ENCODE measurements around the gene CDCA3.
A peak's percentile ranks its signal among the peaks of the same experiment; 100 is the strongest.

Gene CDCA3

DNA sequence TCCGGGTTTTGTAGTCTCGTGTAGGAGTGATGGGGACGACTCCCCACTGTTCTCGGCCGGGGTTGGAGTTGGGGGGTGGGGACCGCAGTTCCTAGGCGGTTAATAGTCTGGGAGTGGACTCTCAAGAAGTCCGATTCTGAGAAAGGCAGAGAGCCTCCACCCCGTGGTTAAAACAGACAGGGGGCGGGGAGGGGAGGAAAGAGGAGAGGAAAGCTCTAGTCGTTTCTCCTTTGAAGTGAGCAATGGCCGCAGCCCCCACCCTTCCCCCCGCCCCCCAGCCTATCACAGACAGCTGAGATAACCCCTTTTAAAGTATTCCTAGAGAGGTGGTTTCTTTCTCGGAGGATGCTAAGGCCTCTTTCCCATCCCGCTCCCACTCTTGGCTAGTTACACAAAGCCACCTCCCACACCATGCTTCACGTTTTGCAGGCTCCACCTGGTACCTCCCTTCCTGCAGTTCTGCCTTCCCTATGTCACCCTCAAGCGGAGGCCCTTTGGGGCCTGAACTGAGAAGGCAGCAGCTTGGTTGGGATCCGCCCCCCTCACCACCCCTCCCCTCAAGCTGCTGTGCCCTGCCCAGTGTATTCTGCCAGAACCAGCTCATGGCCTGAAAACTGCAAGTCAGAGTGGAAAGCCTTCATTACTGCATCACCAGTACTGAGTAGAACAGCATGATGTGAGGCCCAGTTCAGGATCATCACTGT lies 1.7 kb upstream of the CDCA3 start:
- peak; percentile 49 to 76 (median 73) for DNase-seq (ENCODE audit: low read depth in 3 of 3)

DNA sequence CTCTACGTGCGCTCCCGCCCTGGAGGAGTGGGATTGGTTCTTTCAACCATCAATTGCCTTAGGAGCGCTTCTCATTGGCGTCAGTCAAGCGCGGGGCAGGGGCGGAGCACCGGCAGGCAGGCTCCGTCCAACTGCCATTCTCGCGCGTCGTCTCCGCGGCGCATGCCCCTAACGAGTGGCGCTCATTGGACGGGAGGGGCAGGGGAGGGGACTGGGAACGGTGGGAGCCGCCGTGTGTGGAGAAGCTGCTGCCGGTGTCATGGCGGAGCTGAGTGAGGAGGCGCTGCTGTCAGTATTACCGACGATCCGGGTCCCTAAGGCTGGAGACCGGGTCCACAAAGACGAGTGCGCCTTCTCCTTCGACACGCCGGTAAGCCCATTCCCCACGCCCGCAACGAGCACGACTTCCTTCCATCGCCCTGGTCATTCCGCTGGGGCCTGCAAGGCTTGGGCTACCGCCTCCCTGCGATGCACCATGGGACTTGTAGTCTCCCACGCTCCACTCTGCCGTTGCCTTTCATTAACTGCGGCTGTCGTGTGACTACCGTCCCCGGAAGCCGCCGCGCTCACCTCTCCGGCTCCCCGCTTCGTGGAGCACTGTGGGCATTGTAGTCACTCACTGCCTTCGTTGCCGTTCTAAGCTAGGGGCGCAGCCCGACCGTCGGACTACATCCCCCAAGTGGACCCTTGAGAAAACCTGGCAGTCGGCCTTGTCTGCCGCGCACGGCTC lies 1.0 kb upstream of the CDCA3 start, which contains the start of gene USP5:
TSS of gene USP5 (plus strand) at position 230 of the 730 bp plus-strand sequence. CDS start at position 260, 30 bp downstream.
- DNase-seq (ENCODE audit: low read depth in 3 of 3): peak; percentile 93 to 98 (median 97)

DNA sequence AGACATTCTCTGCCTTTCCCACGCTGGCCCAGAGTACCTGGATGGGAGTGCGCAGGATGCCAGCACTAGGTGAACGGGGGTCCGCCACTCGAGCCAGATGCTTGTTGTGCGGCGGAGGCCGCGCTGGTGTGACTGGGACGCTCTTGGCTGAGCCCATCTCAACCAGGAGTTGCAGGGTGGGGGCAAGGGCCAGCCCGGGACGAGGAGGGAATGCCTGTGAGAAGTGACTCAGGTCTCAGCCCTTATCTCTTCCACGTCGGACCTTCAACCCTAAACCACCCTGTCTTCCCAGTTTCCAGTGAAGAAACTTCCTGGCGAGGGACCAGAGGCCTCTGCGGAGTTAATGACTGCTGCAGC lies 312 bp downstream of the CDCA3 start:
- no peak for DNase-seq (ENCODE audit: low read depth in 3 of 3)

DNA sequence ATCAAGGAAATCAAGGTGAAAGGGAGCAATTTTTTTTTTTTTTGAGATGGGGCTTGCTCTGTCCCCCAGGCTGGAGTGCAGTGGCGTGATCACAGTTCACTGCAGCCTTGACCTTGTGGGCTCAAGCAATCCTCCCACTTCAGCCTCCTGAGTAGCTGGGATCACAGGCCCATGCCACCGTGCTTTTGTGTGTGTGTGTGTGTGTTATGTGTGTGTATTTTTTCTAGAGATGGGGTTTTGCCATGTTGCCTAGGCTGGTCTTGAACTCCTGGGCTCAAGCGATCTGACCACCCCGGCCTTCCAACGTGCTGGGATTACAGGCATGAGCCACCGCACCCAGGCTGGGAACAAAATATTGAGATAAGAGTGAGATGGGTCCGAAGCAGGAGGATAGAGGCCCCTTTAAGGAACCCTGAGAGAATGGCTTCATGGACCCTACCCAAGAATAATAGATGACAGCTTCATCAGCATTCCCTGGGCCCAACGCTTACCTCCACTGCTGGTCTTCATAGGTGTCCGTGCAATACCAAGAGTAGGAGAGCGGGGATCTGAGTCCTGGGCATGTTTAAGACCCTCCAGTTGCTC lies 1.0 kb downstream of the CDCA3 start:
- DNase-seq (ENCODE audit: low read depth in 3 of 3): no peak

DNA sequence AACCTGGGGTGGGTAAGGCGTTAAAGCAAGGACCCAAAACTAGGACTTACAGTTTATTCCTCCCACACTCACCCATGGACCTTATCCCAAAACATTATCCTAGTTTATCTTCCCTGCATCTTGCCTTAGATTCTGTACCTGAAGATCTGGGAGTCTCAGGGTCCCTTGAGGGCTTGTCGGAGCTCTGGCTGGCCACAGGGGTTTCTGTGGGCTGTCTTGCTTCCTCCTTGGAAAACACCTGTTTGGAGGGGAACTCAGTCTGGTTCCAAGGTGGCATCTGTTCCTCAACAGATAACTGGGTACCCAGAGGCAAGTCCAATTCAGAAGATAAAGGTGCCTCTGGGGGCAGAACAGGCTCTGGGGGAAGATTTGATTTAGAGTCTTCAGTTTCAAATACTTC lies 1.7 kb downstream of the CDCA3 start:
- DNase-seq (ENCODE audit: low read depth in 3 of 3): no peak

DNA sequence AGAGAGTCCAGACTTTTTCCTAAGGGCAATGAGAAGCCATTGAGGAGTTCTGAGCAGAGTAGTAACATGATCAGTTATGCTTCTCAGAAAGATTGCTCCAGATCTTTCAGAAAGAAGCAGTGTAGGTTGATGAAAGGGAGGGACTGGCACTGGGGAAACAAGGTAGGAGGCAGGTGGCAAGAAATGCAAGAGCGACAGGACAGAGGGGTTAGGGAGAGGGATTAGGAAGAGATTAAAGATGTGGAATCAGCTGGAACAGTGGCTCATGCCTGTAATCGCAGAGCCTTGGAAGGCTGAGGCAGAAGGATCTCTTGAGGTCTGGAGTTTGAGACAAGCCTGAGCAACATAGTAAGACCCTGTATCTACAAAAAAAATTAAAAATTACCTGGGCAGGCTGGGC lies 3.4 kb downstream of the CDCA3 start:
- DNase-seq (ENCODE audit: low read depth in 3 of 3): no peak

DNA sequence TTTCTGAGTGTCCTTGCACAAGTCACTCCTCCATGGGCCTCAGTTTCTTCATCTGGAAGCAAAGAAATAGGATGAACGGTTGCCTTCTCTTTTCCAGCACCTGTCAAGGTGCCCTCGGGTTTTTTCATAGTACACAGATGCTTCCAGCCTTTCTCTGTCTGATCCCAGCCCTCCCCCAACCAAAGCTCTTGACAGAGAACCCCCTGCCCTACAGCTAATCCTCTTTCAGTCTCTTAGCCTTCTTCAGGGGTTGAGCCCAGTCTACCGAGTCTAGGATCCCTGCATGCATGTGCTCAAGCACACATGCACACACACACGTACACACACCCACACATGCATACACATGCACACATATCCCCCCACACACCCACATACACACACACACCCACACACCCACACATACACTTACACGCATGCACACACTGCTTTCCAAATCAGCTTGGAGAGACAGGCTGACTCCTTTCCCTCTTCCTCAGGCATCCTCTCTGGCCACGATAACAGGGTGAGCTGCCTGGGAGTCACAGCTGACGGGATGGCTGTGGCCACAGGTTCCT lies 4.7 kb downstream of the CDCA3 start:
- DNase-seq (ENCODE audit: low read depth in 3 of 3): no peak

DNA sequence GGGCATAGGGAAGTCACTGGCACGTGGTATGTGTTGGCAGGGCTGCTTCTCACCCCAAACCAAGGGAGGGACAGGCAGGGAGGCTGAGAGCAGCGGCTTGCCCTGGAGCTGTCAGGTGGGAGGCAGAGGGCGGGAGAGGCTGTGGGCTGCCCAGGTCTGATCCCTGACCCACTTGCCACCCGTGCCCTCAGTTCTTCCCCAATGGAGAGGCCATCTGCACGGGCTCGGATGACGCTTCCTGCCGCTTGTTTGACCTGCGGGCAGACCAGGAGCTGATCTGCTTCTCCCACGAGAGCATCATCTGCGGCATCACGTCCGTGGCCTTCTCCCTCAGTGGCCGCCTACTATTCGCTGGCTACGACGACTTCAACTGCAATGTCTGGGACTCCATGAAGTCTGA lies 5.7 kb downstream of the CDCA3 start:
- no peak for DNase-seq (ENCODE audit: low read depth in 3 of 3)

DNA sequence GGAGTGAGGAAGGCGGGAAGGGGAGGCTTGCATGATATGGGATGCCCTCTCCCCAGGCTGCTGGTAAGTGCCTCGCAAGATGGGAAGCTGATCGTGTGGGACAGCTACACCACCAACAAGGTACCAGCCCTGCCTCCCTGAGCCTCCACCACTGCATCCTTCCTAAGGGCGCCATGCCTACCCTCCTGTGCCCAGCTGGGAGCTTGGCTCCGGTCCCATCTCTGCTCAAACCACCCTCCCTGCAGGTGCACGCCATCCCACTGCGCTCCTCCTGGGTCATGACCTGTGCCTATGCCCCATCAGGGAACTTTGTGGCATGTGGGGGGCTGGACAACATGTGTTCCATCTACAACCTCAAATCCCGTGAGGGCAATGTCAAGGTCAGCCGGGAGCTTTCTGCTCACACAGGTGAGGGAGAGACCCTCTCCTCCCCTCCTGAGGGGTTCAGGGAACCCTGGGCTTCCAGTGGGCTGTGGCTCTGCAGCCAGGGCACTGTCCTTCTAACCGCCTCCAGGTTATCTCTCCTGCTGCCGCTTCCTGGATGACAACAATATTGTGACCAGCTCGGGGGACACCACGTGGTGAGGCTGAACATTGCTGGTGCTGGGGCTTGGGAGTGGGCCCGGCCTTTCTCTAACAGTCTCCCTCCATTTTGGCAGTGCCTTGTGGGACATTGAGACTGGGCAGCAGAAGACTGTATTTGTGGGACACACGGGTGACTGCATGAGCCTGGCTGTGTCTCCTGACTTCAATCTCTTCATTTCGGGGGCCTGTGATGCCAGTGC lies 7.8 kb downstream of the CDCA3 start:
- no peak for DNase-seq (ENCODE audit: low read depth in 3 of 3)

DNA sequence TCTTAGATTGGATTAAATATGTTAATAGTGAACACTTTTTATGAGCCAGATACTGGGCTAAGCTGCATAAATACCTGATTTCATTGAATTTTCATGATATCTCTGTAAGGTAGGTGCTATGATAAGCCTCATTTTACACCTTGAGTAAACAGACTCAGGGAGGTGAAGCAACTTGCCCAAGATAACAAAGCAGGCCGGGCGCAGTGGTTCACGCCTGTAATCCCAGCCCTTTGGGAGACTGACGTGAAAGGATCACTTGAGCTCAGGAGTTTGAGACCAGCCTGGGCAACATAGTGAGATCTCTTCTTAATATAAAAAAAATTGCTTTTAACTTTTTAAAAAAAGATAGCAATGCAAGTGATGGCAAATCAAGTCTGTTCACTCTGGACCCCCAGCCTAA lies 9.0 kb downstream of the CDCA3 start:
- no peak for DNase-seq (ENCODE audit: low read depth in 3 of 3)

DNA sequence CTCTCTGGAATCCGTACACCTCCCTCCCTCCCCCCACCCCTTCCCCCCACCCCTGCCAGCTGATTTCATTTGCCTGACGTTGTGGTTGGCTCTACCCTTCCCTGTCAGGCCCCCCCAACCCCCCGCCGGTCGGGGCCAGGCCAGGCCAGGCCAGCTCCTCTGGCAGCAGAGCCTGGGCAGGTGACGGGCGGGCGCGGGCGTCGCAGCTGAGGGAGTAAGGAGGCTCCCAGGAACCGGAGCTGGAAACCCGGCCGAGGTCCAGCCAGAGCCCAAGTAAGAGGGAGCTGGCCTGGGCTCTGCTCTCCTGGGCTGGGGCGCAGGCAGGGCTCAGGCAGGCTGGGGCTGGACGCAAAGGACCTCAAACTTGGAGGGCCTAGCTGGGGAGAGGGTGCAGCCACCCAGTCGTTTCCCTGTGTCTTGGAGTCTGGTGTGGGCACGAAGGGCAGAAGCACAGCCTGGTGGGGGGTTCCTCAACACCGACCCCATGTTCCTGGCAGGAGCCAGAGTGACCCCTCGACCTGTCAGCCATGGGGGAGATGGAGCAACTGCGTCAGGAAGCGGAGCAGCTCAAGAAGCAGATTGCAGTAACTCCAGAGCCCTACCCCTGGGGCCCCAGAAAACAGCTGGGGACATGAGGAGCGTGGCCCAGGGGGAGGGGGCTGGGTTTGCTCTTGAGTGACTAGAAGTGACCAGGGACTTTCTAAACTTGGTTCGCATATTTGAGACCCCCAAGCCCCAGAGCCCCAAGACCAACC lies 10.1 kb downstream of the CDCA3 start, which contains the start of gene GNB3:
TSS of gene GNB3 (plus strand) at position 165 of the 755 bp plus-strand sequence. CDS start at position 528, 363 bp downstream.
- no peak for DNase-seq (ENCODE audit: low read depth in 3 of 3)

DNA sequence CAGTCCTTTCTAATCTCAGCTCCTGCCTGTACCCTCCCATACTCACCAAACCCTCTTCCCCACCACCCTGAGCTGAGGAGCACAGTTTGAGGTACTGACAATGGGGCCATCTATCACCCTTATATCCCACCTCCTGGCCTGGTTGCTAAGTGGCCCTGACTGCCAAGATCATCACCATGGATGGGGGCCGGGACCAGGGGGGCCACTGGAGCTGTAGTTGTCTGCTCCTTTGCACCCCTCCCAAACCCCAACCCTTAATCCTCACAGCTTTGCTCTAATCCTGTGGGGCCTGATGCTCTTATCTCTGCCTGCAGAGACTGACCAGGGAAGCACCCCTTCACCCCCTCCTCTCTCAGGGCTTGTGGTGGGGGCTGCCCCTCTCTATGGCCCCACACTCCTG lies 10.8 kb downstream of the CDCA3 start:
- DNase-seq (ENCODE audit: low read depth in 3 of 3): no peak

DNA sequence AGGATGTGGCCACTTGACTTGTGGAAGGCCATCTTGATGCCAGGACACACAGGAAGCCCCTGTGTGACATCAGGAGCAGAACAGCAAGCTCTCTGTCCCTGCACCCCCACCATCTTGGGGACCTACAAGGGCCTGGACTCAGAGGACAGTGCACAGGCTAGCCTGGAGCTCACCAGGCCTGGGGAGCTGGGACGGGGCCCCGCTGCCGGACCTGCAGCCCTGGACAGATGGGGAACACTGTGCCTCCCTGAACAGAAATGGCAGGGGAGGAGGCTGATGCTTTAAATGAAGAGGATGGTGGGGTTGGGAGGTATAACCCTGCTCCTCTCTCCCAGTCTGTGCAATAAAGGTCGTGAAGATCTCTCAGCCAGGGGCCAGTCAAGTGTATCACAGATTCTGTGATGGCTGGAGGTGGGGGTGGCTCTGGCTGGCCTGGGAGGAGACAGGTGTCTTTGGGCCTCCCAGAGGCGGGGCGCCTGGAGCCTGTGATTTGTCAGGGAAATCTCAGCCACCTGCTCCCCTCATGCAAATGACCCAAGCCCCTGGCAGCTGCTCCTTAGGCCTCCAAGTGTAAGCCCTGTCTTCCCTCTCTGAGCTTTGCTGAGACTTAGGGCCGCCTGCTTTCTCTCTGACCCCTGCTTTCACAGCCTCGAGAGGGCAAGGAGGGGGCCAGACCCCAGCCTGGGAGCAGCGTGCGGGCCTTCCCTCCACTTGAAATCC lies 11.4 kb downstream of the CDCA3 start:
- no peak for DNase-seq (ENCODE audit: low read depth in 3 of 3)

DNA sequence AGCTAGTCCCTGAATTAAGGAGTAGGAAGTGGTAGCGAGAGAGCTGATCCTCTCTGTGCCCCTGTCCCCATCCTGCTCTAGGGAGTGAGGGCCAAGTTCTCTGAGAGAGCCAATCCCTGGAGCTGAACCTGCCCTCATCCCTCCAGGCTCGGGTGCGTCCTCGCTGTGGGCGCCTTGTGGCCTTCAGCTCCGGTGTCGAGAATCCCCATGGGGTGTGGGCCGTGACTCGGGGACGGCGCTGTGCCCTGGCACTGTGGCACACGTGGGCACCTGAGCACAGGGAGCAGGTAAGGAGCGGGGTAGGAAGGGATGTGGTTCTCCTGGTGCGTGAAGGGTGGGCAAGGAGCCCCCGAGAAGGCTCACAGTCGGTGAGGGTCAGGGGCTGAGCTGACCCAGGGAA lies 12.2 kb downstream of the CDCA3 start:
- no peak for DNase-seq (ENCODE audit: low read depth in 3 of 3)

DNA sequence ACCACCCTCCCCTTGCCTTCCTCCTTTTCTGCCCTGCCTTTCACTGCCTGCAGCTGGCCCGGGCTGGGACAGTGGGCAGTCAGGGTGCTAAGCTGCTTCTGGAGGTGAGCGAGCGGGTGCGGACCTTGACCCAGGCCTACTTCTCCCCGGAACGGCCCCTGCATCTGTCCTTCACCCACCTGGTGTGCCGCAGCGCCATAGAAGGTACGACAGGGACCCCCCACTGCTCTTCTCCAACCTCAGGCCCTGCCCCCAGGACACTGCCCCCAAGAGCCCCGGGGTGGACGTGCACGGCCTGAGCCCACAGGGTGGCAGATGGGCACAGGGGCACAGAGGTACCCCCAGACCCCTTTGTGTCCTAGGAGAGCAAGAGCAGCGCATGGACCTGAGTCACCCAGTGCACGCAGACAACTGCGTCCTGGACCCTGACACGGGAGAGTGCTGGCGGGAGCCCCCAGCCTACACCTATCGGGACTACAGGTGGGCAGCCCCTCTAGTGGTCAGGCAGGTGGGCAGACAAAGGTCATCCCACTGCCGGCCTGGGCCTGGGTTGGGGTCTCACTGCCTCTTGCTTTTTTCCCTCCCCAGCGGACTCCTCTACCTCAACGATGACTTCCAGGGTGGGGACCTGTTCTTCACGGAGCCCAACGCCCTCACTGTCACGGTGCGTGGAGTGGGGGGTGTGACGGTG lies 13.6 kb downstream of the CDCA3 start:
- DNase-seq (ENCODE audit: low read depth in 3 of 3): no peak

DNA sequence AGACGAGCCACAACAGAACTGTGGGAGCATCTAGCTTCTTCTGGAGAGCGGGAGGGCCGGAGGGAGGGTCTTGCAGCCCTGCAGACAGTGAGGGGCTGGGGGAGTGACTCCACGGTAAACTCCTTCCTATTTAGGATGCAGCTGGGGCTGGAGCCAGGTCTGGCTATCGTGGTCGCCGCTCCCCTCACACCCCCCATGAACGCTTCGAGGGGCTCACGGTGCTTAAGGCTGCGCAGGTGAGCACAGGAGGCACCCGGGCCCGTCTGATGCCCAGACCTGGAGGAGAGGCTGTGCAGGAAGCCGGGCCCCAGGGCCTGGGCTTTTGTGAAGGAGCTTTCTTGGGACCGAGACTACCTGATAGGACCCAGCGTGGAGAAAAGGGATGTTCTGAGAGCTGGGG lies 14.2 kb downstream of the CDCA3 start:
- DNase-seq (ENCODE audit: low read depth in 3 of 3): no peak

DNA sequence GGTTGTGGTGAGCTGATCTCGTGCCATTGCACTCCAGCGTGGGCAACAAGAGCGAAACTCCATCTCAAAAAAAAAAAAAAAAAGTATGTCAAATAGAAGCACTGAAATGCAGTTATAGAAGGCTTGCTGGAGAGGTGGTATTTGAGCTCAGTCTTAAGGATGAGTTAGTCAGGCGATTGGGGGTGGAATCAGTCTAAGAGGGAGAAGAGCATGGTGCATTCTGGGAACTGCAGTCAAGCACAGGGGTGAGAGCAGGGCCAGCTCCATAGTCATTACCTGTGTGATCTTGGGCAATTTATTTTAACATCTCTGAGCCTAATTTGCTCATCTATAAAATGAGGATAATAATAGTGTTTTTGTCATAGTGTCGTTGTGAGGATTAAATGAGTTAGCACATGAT lies 16.2 kb downstream of the CDCA3 start:
- no peak for DNase-seq (ENCODE audit: low read depth in 3 of 3)

DNA sequence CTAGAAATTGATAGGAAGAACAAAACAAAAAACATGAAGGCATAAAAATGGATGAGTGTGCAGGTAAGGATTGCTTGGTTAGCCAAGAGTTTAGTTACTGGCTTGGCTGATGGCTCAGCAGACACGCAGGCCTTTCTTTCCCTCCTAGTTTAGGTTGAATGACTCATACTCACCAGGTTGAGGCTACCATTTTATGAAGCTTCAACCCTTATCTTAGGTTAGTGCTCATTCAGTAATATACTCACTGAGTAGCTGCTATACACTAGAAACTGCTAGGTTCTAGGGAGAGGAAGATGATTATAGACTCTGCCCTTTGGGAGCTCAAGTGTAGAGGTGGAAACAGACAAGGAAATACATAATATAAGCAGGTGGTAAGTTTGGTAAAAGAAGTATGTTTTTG lies 16.8 kb downstream of the CDCA3 start:
- no peak for DNase-seq (ENCODE audit: low read depth in 3 of 3)

DNA sequence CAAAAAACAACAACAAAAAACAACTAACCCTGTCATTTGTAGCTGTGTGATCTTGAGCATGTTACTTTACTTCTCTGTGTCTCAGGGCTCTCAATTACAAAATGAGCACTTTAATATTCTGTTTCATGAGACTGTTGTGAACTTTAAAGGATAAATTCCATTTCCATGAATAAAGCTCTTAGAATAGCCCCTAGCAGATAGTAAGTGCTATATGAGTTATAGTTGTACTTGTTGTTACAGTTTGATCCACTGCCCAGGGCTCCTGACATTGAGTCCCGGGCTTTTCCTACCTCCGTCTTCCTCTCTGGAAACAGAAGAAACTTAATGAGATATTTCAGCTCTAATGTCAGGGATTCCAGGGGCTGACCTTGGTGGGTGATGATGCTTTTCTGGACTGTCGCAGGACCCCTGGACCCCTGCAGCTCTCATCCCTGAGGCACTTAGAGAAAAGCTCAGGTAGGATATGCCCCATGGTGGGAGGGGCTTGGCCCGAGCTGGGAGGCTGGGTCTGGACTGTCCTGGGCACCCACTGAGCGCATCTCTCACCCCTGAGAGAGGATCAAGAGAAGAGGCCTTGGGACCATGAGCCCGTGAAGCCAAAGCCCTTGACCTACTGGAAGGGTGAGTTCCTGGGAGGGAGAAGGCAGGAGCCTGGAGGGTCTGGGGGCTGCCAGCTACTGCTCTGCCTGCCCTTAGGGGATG lies 17.7 kb downstream of the CDCA3 start:
- DNase-seq (ENCODE audit: low read depth in 3 of 3): no peak

Measured in stimulated activated CD4-positive, alpha-beta T cell treated with anti-CD3 and anti-CD28 coated beads, TNF-alpha, amount 100 ng/mL, for 48 hours (primary cell).